ENCODE data around the gene PRR18.

PRR18 gene

GRCh38 chr6:166333172-166333995, 25.2 kb upstream of the PRR18 start:
- no peak for DNase-seq (ENCODE audit: low read depth in 2 of 2)

- DNase-seq (ENCODE audit: low read depth in 2 of 2), result no peak
Observed at GRCh38 chr6:166331503-166332415, 23.6 kb upstream of the PRR18 start.

- DNase-seq (ENCODE audit: low read depth in 2 of 2), result no peak
Observed at GRCh38 chr6:166330612-166331011, 22.4 kb upstream of the PRR18 start.

GRCh38 chr6:166325383-166326042, 17.3 kb upstream of the PRR18 start:
- DNase-seq (ENCODE audit: low read depth in 2 of 2), result no peak

- DNase-seq (ENCODE audit: low read depth in 2 of 2), result no peak
Observed at GRCh38 chr6:166323395-166323794, 15.2 kb upstream of the PRR18 start.

- no peak for DNase-seq (ENCODE audit: low read depth in 2 of 2)
Observed at GRCh38 chr6:166318649-166319600, 10.7 kb upstream of the PRR18 start.

GRCh38 chr6:166318227-166318626, 10.0 kb upstream of the PRR18 start:
- no peak for DNase-seq (ENCODE audit: low read depth in 2 of 2)

- no peak for DNase-seq (ENCODE audit: low read depth in 2 of 2)
Observed at GRCh38 chr6:166317261-166318212, 9.3 kb upstream of the PRR18 start.

- DNase-seq (ENCODE audit: low read depth in 2 of 2), result no peak
Observed at GRCh38 chr6:166315436-166315835, 7.2 kb upstream of the PRR18 start.

GRCh38 chr6:166314454-166314853, 6.3 kb upstream of the PRR18 start:
- DNase-seq (ENCODE audit: low read depth in 2 of 2), result no peak

GRCh38 chr6:166313255-166314070, 5.3 kb upstream of the PRR18 start:
- peak in 1 of 2 donors; percentile 23 for DNase-seq (ENCODE audit: low read depth in 2 of 2)

GRCh38 chr6:166312832-166313231, 4.6 kb upstream of the PRR18 start:
- DNase-seq (ENCODE audit: low read depth in 2 of 2), result no peak

- DNase-seq (ENCODE audit: low read depth in 2 of 2), result no peak
Observed at GRCh38 chr6:166310634-166311033, 2.4 kb upstream of the PRR18 start.

GRCh38 chr6:166309977-166310376, 1.8 kb upstream of the PRR18 start:
- DNase-seq (ENCODE audit: low read depth in 2 of 2), result no peak

GRCh38 chr6:166308769-166309589, 787 bp upstream of the PRR18 start:
- DNase-seq (ENCODE audit: low read depth in 2 of 2), result no peak

GRCh38 chr6:166307082-166308032, 835 bp downstream of the PRR18 start:
- no peak for DNase-seq (ENCODE audit: low read depth in 2 of 2)

All from stimulated activated CD8-positive, alpha-beta memory T cell treated with anti-CD3 and anti-CD28 coated beads, Interleukin-15, amount 100 ng/mL, for 4 hours (primary cell).